Glomerular visceral epithelial cell (primary cell): ENCODE data around the gene FKBP6.
A peak's percentile ranks its signal among the peaks of the same experiment; 100 is the strongest.
"Not testable (repeated sequence)": the region's sequence is repeated elsewhere in the genome, so short reads cannot be mapped to it uniquely, and the experiment has no call there.

Experiments
- DNase-seq: peaks from one replicate; pipeline ENCODE4 v3.0.0-alpha.2; 2016; ENCODE audit errors: extremely low spot score

FKBP6 gene, protein sequence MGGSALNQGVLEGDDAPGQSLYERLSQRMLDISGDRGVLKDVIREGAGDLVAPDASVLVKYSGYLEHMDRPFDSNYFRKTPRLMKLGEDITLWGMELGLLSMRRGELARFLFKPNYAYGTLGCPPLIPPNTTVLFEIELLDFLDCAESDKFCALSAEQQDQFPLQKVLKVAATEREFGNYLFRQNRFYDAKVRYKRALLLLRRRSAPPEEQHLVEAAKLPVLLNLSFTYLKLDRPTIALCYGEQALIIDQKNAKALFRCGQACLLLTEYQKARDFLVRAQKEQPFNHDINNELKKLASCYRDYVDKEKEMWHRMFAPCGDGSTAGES

DNA sequence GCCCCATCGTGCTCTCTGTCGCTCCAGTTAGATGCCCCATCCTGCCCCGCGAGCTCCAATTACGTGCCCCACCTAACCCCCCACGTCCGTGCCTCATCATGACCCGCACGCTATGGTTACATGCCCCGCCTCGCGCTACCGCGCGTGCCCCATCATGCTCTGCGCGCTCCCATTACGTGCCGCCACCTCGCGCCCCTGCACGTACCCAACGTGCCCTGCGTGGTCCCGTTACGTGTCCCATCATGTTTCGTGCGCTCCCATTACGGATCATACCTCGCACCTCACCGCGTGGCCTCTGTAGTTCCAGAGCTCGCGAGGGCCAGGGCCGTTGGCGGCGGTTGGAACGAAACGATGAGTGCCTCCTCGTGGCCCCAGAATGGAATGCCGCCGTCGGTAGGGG lies at the start of gene FKBP6, which contains the start of gene TRIM50:
TSS of gene FKBP6 (plus strand) at position 240 of the 400 bp plus-strand sequence. CDS start 268 bp downstream, outside the sequence.
TSS of gene TRIM50 (minus strand) at position 161 of the 400 bp plus-strand sequence. CDS start 3,295 bp downstream, outside the sequence.
- DNase-seq: not testable (repeated sequence)

DNA sequence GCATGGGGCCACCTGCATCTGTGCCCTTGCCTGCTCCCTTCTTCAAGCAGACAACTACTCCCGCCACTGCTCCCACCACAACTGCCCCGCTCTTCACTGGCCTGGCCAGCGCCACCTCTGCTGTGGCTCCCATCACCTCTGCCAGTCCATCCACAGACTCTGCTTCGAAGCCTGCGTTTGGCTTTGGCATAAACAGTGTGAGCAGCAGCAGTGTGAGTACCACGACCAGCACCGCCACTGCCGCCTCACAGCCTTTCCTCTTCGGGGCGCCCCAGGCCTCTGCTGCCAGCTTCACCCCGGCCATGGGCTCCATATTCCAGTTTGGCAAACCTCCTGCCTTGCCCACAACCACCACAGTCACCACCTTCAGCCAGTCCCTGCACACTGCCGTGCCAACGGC lies 30.7 kb upstream of the FKBP6 start:
- not testable (repeated sequence) for DNase-seq

DNA sequence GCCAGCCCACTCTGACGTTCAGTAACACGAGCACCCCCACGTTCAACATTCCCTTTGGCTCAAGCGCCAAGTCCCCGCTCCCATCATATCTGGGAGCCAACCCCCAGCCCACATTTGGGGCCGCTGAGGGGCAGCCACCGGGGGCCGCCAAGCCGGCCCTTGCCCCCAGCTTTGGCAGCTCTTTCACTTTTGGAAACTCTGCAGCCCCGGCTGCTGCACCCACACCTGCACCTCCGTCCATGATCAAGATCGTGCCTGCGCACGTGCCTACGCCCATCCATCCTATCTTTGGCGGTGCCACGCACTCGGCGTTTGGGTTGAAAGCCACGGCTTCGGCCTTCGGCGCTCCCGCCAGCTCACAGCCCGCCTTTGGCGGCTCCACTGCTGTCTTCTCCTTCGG lies 30.3 kb upstream of the FKBP6 start:
- DNase-seq: not testable (repeated sequence)

DNA sequence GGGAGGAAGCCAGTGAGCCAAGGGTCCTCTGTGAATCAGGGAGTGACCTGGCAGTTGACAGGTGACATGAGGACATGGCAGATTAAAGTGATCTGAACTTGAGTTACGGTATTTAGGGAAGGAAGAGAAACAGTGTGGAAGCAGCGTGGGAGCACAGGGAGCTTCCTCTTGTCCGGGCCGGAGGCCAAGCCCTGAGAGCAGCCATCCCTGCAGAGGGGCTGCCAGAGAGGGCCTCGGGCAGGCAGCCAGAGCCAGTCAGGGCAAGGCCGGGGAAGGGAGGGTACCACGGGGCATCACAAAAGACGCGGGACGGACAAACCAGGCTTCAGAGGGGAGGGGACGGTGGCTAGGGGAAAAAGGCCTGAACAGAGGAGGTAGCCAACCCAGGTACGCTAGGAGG lies 28.1 kb upstream of the FKBP6 start:
- DNase-seq: not testable (repeated sequence)

DNA sequence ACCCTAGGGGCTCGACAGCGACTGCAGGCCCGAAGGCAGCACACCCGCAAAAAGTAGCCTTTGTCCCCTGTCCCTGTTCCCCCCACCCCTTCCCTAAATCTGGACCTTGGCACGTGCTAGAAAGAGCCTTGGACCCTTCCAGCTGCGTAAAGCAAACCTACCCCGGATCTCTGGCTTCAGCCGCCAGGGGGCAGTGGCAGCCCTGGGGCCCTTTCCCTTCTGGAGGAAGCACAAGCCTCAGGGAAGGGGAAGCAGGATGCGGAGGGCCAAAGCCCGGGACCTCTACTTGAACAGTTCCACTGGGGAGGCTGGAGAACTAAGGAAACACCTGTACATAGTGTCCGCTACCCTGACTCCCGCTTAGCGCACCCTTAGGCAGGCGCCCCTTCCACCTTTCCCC lies 26.9 kb upstream of the FKBP6 start:
- not testable (repeated sequence) for DNase-seq

DNA sequence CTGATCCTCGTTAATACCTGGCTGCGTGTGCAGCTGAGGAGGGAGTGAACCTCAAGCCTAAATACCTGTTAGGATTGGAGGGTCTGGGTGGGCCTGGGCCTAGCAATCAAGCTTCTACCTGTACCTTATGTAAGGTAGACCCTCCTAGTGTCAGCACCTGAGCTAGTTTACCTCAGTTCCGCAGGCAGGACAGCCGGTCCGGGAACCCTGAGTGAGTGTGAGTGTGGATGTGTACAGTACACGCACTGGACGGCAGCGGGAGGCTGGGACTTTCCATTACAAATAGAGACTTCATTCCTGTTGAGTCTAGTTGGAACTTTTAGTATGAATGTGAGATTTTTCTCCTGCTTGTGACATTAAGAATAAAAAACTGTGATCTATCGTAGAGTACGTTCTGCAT lies 25.1 kb upstream of the FKBP6 start:
- DNase-seq: not testable (repeated sequence)

DNA sequence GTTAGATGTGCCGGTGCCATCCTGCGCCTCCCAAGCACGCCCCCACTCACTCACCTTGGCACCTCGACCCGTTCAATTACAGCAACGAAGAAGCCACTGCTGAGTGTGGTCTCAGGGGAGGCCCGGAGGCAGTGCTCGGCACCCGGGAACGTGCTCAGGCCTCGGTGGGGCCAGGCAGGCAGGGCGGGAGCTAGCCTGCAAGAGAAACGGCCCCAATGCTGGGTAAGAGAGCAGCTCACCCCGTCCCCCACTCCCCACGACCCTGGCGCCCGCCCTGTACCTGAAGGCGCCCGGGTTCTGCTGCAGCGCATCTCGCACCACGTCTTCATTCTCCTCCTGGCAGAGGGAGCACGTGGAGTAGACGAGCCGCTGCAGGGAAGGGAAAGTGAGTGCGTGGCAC lies 24.4 kb upstream of the FKBP6 start:
- no peak for DNase-seq

DNA sequence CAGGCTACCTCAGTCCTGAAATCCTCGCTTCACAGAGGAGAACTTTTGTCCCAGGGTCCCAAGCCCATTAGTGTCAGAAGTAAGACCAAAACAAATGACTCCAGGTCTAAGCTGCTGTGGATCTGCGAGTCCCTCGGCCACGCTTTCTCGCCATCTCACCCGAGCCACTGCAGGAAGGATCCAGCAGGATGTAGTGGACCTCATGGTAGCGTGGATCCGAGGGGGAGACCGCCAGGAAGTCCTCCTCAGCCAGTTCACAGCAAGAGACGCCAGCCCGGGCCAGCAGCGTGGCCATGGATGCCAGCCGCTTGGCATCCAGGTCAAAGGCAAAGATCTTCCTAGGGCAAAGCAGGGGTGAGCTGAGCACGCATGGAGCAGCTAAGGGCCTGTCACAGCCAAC lies 23.9 kb upstream of the FKBP6 start:
- DNase-seq: no peak

DNA sequence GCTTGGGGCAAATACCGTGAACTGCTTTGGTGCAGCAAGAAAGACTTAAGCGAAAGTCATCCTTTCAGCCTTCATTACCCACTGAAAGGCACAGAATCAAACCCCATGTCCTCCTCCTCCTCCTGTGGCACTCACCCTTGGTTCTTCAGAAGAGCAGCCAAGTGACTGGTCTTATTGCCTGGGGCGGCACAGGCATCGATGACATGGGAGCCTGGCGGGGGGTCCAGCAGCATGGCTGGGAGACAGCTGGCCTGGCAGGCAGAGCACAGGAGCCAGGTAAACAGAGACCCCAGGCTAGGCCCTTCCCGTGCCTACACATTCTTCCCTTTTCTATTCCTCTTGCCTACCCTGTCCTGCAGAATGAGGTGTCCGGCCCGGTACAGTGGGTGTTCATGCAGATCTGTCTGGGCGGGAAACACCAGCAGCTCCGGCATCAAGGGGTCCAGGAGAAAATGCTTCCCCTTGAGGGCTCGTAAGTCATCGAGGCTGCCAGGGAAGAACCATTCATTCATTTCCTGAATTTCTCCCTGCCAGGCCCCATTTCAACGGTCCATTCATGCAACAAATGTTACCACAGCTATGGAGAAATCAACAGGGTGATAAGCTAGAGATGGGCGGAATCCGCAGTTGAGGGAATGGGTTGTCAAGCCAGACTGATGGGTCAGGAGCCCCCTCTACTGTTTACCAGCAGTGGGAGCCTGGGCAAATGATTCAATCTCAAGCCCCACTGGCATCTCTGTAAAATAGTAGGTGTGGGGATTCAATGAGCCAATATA lies 23.2 kb upstream of the FKBP6 start:
- not testable (repeated sequence) for DNase-seq

DNA sequence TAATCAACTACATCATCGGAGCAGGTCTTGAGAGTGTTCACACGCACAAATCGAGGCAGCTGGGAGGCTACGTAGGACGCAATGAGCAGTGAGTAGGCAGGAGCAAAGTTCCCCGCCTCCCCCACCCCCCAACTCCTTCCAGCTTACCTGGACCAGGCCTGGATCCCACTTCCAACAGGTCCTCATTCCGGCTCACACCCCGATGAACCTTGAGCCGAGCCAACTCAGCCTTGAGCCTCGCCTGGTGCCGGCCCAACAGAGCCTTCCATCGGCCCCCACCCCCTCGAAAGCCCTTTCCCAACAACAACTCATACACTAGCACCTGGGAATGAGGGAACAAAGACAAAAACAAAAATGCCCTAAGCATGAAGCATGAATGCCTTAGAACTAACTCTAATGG lies 20.5 kb upstream of the FKBP6 start:
- DNase-seq: no peak

DNA sequence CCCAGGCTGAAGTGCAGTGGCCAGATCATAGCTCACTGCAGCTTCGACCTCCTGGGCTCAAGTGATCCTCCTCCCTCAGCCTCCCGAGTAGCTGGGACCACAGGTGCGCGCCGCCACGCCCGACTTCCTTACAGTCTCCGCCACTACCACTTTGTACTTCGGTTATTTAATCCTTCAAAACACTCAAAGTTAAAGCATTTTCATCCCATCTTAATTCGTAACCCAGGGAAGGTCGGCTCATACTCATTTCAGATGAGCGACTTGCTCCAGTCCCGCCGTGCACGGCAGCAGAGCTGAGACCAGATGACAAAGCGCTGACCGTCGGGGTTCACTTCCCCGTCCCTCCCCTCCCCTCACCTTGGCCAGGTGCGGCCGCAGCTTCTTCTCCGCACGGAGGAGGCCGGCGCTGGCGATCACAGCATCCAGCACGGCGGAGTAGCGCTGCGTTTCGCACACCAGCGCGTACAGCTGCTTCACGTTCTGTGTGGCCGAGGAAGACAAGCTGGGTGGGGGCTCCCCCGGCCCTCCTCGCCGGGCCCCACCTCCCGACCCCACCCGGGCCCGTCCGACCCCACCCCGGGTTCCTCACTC lies 19.8 kb upstream of the FKBP6 start:
- DNase-seq: peak; percentile 4

DNA sequence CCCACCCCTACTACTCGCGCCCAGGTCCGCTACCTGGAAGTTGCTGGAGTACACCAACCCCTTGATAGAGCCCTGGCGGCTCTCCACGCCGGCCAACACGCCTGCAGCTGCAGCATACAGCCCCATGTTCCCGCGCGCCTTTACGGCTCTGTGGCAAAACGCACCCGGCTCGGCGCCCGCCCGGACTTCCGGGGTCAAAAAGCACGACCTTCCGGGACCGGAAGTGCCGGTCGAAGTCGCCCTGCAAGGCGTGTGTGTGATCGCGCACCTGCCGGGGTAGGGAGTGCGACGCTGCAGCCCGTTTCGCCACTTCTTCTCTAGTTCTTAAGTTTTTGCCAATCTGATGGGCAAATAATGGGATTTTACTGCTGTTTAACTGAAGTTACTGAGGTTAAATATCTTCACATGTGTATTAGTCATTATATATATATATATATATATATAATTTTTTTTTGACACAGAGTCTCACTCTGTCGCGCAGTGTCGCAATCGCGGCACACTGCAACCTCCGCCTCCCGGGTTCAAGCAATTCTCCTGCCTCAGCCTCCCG lies 19.2 kb upstream of the FKBP6 start, which contains the start of gene NSUN5:
TSS of gene NSUN5 (minus strand) at position 162 of the 550 bp plus-strand sequence. CDS start at position 126, 36 bp downstream.
- peak; percentile 78 for DNase-seq

DNA sequence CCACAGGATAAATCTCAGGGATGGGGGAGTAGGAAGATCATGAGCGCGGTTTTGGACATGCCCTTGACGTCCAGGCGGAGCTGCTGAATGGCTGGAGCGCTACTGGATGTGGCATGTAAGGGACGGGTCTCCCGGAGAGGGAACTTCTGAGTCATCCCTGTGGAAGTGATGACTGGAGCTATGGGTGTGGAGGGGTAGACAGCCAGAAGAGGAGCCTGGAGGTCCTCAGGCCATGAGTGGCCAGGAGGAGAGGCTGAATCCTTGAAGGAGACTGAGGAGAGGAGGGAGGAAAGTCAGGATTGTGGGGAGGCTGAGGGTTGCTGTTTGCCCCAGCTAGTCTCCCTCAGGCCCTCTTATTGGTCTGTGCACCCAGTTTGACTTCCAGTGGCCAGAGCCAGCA lies 16.5 kb upstream of the FKBP6 start:
- DNase-seq: not testable (repeated sequence)

DNA sequence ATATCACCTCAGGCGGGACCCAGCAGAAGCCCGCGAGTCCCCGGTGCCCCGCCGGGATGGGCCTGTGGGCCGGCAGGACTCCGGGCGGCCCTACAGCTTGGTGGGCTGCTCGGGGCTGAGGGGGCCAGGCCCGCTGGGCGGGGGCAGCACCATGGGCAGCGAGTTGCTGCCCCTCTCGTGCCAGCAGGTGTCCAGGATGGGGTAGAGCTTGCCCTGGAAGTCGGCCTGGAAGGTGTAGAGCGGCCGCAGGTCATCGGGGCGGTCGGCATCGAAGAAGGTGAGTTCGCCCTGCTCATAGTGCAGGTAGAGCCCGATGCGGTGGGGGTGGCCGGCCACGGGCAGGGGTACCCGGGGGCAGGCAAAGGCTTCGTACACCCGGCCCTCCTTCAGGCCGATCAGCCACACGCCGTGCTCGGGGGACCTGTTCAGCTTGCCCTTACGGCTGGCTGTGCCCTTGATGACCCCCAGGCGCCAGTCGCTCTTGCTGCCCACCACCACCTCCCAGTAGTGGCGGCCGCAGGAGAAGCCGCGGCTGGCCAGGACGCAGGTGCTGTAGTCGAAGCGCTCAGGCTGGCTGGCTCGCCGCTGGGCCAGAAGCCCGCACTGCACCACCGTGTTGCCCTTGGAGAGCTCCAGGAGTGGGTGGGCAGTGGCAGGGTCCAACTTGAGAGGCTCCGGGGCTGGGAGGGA lies 15.0 kb upstream of the FKBP6 start:
- DNase-seq: no peak

DNA sequence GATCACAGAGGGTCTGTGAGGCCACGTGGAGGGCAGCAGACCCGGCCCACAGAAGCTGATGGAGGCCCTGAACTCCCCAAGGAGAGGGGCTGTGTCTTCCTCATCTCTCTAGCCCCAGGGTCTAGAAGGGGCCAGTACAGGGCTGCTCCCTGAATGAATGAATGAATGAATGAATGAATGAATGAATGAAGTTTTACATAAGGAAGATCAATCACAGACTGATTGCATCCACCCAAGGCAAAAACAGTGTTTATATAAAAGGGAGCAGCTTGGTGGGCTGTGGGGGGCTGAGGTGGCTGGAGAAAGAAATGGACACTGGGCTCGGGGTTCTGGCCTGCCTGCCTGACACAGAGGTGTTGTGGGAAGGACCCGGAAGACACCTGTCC lies 14.4 kb upstream of the FKBP6 start:
- DNase-seq: no peak

DNA sequence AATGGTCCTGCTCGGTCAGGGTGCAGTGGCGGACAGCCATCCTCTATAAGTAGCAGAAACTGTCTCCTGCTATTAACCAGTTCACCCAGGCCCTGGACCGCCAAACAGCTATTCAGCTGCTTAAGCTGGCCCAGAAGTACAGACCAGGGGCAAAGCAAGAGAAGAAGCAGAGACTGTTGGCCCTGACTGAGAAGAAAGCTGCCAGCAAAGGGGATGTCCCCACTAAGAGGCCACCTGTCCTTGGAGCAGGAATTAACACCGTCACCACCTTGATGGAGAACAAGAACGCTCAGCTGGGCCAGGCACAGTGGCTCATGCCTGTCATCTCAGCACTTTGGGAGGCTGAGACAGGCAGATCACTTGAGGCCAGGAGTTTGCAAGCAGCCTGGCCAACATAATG lies 13.7 kb upstream of the FKBP6 start:
- no peak for DNase-seq

DNA sequence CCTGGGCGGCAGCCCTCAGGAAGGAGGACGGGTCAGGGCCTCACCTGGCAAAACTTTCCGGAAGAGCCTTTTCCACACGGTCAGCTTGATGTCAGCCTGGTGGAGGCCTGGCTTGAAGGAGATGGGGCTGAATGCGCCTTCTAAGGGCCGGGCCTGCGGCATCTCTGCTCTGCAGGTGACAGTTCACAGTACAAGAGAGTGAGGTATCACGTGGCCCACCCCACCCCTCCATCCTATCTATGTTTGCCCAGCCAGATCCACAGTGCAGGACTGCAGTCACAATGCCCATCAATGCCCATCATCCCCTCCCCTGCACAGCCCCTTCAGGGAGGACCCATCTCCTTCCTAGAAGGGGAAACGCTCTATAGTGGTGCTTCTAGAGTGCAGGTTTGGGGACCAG lies 11.4 kb upstream of the FKBP6 start:
- DNase-seq: no peak

DNA sequence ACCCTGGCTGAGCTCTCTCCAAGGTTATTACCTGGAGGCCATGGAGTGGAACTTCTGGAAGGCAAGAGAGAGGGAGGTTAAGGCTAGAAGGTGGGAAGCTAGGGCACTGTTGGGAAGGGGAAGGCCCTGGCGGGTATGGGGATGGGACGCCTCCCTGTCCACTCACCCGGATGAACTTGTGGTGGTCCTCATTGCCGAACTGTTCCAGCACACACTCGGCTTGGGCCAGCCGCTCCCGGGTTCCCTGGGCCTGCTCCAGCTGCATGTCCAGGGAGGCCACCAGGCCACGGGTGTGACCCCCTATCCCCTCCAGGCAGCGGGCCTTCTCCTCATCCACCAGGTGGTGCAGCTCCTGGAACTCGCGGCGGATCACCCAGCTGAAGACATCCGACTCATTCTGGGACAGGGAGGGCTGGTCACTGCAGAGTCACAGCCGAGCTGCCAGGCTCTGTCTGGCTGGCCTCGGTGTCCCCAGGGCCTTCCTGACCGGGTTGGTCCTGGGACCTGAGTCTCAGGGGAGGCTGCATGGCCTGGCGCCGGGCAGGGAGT lies 9.2 kb upstream of the FKBP6 start:
- not testable (repeated sequence) for DNase-seq

DNA sequence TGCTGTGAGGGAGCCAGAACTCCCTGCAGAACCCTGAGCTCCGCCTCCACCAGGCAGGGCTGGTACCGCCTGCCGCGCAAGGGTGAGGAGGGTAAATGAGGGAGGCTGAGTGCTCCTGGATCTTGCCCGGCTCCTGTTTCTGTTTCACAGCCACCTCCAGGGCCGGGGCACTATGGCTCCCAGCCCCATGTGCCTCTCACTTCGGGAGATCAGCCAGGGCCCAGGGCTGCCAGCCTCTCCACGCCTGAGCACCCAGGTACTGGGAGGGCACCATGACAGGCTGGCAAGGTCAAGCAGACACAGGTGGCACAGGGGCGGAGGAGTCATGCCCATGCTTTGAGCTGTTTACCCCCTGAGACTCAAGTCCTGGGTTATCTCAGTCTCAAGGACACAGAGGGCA lies 8.4 kb upstream of the FKBP6 start:
- not testable (repeated sequence) for DNase-seq

DNA sequence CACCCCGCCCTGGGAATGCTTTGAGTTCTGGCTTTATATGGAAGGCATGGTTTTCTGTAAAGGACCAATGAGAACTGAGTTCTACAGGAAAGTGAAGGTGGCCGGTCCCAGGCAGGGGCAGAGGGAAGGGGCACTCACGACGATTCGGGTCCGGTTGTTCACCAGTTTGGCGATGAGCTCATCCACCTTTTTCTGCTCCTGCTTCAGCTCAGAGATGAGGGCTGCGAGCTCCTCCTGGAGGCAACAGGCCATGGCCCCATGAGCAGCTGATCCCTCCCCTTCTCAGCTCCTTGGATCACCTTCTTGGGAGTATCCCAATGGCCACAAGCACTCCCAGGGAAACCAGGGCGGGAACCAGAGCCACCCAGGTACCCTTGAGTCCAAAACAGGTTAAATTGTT lies 8.0 kb upstream of the FKBP6 start:
- DNase-seq: not testable (repeated sequence)

DNA sequence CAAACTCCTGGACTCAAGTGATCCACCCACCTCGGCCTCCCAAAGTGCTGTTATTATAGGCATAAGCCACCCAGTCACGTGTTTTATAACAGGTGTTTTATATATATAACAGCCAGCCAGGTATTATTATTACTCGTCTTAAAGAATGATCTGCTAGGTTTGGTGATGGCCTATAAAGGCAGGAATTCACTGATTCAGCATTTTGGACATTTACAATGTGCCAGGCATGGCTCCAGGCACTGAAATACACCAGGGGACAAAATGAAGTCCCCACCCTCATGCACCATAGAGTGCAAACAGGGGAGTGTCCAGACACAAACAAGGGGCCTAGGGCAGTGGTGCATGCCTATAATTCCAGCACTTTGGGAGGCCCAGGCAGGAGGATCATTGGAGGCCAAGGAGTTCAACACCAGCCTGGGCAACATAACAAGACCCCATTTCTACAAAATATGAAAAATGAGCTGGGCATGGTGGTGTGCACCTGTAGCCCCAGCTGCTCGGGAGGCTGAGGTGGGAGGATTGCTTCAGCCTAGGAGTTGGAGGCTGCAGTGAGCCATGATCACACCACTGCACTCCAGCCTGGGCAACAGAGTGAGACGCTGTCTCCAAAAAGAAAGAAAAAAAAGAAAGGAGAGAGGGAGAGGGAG lies 4.4 kb upstream of the FKBP6 start:
- DNase-seq: not testable (repeated sequence)
